Activated CD4-positive, alpha-beta T cell treated with anti-CD3 and anti-CD28 coated beads for 4 hours (primary cell): Measurements from ENCODE around the gene SLC38A4.
"Not testable (repeated sequence)": the region's sequence is repeated elsewhere in the genome, so short reads cannot be mapped to it uniquely, and the experiment has no call there.

Experiments
- DNase-seq, 2 donors: peaks; one replicate each; pipeline ENCODE4 v3.0.0-alpha.2; 2020

SLC38A4 gene, protein sequence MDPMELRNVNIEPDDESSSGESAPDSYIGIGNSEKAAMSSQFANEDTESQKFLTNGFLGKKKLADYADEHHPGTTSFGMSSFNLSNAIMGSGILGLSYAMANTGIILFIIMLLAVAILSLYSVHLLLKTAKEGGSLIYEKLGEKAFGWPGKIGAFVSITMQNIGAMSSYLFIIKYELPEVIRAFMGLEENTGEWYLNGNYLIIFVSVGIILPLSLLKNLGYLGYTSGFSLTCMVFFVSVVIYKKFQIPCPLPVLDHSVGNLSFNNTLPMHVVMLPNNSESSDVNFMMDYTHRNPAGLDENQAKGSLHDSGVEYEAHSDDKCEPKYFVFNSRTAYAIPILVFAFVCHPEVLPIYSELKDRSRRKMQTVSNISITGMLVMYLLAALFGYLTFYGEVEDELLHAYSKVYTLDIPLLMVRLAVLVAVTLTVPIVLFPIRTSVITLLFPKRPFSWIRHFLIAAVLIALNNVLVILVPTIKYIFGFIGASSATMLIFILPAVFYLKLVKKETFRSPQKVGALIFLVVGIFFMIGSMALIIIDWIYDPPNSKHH

DNA sequence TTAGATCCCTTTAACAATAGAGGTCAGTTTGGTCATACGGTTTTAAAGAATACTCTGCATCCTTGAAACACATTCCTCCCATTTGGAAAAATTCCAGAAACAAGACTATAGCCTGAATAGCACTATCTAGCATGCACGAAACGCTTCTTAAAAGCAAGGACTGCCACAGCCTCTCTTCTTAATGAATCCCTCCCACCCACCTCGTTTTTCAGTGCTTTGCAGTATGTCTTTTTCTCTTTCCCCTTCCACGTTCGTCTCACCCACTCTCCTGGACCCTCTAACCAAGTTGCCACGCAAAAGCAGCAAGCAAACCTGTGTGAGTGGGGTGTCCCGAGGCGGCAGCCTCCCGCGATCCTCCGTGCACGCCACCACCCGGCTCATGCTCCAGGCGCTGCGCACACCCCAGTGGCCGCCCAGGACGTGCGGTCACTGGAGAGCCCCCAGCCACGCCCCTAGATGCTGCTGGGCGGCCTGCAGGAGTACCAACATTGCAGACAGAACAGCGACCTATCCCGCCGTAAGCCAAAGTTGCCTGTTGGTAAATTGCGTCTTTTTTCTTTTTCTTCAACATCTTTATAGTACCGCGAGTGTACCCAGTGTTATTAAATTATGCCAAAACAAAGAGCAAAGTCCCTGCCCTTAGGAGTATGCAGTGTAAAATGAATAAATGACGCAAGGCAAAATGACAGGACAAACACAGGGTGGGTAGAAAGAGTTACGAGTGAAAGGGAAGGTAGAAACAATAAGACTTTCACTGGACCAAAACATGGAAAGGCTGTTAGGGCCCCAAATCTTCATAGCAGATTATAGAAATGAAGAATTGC is at the start of gene SLC38A4:
Gene SLC38A4, minus strand, starts transcription at position 407 of the 824 bp plus-strand sequence. CDS start 32,926 bp downstream, outside the sequence.
- DNase-seq: no peak

DNA sequence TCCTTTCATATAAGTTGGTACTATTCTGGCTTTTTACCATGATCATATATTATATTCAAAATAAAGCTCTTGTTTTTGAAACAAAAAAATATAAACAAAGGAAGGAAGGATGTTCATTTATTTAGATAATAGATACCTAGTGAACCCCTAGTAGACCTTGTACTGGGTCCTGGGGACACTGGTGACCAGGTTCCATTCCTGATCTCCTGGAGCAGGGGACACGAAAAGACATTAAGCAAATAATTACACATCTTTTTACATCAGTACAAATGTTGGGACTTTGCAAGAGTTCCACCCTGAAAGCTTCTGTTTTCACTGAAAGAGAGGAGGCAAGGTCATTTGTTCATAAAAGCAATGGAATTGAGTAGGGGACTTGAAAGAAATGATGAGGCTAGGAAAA is 49.3 kb upstream of the SLC38A4 start:
- no peak for DNase-seq

DNA sequence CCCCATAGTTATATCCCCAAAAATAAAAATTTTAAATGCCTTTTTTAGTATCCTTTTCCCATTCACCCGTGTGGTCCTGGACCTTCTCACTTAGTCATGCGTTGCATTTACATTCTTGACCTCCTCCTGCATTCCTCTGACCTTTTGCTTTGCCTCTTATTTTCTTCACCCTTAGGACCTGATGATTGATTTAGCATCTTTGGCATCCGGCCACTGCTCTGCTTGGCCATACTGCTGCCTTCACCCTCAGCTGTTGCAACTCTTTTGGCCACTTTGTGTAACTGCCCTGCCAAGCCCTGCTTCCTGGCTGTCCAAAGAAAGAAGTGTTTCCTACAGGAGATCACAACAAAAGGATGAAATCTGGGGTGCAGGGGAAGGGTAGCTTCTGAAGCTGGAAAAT is 48.8 kb upstream of the SLC38A4 start:
- DNase-seq: no peak

DNA sequence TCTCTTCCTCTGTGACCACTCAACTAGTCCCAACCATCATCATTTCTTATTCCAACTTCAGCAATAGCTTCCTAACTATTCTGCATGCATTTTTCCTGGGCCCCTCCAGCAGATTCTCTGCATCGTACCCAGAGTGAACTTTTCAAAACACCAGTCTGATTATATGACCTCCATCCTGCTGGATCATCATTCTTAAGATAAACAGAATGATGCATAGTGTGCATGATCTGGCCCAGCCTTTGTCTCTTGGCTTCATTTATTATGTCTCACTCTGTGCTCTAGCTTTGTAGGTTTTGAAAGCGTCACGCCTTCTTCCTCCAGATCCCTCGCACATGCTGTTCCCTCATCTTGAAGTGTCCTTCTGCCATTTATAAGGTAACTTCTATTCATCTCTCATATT is 46.3 kb upstream of the SLC38A4 start:
- no peak for DNase-seq

DNA sequence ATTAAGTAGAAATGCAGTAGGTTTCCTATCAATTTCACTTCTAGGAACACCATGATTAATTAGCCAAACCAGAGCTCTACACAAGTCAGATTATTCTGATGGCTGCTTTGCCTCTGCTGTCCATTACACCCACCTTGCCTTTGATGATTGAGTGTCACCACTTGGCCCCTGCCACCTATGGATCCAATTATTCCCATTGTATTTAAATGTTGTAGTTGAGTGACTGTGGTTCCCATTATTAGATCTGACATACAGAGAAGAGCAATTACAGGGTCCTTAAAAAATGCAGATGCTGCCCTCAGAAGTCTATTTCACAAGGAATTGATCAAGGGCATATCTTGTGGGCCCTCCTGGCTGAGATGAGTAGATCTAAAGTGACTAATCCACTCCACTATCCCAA is 39.5 kb upstream of the SLC38A4 start:
- DNase-seq: no peak

DNA sequence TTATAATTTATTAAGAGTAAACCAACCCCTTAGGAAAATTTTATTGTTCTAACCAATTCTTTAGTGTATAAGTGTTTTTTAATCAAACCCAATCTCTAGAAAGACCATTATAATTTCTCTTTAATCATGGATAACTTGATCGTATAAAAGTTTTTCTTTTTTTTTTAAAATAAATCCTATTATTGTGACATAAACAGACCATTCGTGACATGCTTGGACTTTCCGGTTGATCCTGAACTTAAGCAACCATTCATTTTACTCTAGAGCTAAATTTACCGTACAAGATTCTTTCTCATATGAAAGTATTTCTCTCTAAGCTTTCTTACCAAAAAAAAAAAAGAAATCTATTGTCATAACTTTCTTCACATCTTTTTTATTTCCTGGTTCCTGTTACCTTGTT is 32.6 kb upstream of the SLC38A4 start:
- no peak for DNase-seq

DNA sequence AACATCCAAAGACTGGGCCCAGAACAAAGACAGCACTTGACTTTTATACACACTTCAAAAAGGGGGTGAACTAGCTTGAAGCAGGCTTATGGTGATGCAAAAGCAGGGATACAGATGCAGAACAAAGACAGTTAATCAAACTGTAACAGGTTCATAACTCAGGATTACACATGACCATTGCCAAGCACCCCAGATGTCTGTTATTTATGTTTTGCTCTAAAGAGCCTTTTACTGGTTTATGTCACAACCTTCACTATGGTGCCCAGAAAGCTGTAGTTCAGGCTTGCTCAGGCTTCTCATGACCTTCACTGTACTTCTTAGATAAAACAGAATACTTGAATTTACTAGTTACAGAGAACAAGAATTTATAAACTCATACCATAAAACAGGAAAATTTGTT is 31.7 kb upstream of the SLC38A4 start:
- DNase-seq: no peak

DNA sequence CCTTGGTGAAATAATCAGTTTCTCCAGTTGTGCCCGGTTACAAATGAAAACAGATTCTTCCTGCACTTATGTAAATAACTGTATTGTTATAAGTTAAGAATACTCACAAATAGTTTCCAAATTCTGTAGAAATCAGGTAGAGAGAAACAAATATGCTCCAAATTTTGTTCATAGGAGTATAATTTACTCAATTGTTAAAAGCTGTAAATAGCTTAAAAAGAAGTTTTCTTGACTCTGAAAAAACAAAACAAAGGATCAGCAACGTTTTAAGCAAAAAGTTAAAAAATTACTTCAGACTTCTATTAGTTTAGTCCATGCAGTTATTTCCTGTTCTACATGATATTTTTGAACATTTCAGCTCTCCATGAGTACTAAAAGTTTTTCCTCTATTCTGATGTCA is 30.0 kb upstream of the SLC38A4 start:
- no peak for DNase-seq

DNA sequence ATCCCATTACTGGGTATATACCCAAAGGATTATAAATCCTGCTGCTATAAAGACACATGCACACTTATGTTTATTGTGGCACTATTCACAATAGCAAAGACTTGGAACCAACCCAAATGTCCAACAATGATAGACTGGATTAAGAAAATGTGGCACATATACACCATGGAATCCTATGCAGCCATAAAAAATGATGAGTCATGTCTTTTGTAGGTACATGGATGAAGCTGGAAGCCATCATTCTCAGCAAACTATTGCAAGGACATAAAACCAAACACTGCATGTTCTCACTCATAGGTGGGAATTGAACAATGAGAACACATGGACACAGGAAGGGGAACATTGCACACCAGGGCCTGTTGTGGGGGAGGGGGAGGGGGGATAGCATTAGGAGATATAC is 28.4 kb upstream of the SLC38A4 start:
- not testable (repeated sequence) for DNase-seq

DNA sequence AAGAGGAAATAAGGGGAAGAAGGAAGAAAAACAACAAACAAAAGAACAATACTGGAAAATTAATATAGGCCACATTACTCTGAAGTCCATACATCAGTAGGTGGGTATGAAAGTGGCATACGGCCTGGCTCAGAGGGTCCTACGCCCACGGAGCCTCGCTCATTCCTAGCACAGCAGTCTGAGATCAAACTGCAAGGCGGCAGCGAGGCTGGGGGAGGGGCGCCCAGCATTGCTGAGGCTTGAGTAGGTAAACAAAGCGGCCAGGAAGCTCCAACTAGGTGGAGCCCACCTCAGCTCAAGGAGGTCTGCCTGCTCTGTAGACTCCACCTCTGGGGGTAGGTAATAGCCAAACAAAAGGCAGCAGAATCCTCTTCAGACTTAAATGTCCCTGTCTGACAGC is 23.0 kb upstream of the SLC38A4 start:
- not testable (repeated sequence) for DNase-seq

DNA sequence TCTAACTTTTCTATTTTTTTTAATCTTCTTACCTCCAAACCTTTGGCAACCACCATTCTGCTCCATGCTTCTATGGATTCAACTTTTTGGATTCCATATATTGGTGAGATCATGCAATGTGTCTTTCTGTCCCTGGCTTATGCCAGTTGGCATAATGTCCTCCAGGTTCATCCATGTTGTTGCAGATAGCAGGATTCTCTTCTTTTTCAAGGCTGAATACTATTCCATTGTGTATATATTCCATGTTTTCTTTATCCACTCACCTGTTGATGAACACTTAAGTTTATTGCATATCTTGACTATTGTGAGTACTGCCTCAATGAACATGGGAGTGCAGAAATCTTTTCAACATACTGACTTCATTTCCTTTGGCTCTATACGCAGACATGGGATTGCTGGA is 21.2 kb upstream of the SLC38A4 start:
- DNase-seq: no peak

DNA sequence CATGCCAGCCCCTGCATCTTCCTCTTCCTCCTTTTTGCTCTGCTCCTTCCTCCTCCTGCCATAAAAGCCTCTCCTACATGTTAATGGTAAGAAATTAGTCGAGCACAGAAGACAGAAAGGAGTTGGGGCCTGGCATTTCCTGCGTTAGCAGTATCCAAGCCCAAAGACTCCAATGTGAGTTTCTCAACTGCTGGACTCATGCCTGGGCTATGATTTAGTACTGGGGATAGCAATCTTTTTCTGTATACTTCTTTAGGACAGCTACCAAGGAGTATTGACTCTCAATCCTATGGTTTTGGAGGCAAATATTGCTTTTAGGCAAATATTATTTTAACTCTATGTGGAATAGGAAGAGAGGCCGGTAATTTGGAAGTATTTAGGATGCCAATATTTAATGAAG is 18.0 kb upstream of the SLC38A4 start:
- no peak for DNase-seq

DNA sequence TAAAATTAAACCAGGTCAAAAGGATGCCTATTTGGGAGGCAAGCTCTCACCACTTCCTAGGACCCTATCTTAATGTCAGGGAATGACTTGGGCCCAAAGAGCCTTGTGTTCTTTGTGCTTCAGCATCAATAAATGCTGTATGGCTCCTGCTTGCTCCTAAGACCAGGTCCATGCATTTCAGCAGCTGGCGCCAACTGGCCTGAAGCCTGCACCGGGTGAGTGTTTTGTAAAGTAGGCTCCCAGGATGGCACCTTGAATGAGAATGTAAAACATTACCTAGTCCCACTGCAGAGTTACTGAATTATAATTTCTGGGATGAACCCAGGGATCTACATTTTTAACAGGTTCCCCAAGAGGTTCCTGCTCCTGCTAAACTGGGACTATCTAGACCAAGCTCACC is 16.1 kb upstream of the SLC38A4 start:
- no peak for DNase-seq

DNA sequence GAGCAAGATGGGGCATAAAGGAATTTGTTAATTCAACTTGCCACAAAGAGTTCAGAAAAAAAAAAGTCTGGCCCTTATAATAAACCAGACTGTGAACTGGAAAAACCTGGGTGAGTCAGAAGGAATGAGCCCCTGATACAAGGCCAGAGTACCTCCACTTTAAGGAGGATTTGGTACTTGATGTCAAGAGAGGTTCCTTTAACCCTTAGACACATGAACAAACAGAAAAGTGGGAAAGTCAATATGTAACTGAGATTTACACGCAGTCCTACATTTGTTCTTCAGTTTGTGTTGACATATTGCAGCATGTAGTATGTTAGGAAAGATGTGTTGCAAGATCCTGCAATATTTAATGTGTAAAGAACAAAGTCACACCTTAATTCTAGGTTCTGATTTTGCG is 14.2 kb upstream of the SLC38A4 start:
- DNase-seq: no peak

DNA sequence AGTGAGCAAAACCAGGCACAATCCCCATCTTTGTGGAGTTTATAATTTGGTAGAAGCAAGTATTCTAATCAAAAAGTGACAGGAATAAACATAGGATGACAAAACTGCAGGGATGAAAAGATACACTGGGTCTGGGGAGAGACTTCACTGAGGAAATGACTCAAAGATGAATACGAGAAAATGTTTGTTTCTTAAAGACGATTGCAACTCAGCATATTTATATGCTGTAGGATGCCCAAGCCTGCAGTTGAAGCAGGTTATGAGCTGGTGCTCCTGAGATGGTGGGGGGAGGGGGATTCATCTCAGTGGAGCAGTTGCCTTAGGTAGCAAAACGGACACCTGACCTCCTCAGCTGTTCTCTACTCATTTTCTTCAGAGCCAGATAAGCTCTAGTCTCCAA is 13.4 kb upstream of the SLC38A4 start:
- DNase-seq: no peak

DNA sequence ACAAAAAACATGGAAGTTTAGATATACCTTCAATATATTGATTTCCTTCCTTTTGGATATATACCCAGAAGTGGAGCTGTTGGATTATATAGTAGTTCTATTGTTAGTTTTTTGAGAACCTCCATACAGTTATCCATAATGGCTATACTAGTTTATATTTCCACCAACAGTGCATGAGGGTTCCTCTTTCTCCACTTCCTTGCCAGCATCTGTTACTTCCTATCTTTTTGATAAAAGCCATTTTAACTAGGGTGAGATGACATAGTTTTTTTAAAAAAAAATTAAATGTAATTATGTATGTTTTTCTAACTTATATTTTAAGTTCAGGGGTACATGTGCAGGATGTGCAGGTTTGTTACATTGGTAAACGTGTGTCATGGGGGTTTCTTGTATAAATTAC is 10.0 kb upstream of the SLC38A4 start:
- DNase-seq: no peak

DNA sequence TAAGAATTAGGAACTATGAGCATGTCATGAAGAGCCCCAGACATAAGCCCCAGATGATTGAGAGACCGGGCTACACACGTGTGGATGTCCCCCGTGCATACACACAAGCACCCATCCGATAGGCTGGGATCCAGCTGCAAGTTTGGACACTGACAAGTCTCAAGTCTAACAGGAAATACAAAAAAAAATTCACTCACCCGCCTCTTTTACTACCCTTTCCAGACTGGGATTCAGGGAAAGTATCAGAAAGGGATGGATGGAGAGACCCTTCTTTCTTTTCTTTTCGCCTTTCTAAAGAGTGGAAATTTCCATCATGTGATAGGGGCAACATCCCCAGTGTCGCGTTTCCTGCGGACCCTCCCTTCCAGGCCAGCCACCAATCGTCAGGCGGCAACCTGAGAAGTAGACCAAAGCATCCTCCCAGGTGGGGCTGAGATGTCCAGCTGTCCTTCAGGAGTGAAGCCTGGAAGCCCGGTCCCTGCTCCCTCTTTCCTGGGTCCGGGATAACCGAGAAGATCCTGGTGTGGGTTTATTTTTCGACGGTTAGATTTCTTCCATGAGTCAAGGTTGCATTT is 6.4 kb upstream of the SLC38A4 start:
- DNase-seq: no peak

DNA sequence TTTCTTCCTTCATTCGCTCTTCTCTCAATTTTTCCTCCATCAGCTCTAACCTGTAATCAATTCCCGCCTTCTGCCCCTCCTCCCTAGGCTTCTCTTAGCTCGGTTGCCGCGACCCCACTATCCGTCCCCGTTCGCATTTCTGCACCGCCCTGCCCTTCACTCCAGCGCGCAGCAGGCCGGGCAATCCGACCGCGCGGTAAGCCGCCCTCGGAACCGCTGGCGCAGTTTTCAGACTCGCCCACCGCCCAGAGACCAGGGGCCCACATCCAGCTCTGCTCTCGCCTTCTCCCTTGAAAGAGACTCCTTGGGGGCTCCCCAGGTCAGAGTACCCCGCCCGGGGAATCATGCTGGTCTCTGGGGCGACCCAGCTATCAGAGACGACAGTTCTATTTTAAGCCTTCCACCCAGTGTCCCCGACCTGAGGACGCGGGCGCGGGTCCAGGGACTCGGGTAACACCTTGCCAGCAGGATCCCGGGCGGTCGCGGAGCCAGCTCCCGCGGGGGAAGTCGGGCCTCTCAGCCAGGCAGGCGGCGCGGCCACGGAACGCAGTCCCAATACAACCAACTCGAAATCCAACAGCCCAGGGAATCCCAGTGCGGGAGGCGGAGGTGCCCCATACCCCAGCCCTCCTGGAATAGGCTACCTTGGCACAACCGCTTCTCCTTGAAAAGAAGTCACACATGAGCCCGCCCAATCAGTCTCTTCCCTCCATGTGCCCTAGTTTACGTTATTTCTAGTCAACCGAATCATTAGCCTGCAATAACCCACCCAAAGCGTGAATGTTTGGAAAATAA is 5.7 kb upstream of the SLC38A4 start:
- DNase-seq: no peak

DNA sequence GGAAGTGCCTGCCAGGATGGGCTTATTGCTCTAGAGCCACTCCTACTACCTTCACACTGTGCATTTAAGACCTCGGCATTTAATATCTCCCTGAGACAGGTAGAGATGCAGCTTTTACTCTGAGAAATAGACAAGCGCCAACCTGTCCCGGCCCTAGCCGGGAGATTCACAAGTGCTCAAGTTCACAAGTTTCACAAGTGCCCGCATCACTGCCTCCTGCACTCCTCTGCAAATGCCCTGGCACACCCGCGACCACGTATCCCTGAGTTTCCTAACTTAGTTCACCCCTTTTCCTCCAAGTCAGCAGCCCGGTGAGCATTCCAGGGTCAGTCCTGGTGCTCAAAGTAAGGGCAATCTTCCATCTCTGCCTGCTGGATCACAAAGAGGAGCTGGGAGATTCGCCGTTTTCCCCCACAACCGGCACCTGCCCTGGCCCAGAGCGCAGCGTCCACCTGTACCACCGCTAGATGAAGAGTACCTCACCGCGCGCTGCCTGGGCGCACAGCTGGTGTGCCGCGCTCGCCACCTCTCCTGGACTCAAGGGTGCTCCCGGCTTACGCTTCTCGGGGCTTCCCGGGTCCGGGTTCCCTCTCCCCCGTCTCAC is 5.0 kb upstream of the SLC38A4 start:
- no peak for DNase-seq

DNA sequence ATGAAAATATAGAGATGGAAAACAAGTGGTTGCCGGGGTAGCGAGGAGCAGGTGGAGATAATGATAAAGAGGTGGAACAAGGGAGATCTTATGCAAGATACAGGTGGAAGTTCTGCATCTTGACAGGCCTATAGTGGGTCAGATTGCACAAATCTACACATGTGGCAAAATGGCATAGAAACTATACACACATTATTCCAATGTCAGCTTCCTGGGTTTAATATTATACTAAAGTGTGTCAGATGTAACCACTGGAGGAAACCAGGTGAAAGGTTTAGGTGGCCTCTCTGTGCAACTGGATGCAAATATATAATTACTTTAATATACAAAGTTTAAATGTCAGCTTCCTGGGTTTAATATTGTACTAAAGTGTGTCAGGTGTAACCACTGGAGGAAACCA is 1.1 kb downstream of the SLC38A4 start:
- DNase-seq: no peak

DNA sequence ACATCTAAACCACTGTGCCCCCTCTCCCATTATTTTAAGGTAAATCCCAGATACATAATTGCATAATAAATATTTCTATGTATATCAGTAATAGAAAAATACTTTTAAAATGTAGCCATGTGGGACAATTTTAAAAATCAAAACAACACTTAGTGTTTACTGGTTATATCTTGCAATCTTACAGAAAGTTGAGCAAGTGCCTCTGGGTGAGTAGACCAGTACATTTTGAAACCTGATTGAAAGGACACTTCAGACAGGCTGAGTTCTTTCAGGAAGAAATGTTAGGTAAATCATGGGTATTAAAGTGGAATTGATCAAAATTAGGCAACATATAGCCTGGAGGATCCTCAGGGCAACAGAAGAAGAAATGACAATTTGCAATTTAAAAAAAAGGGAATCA is 7.2 kb downstream of the SLC38A4 start:
- no peak for DNase-seq

DNA sequence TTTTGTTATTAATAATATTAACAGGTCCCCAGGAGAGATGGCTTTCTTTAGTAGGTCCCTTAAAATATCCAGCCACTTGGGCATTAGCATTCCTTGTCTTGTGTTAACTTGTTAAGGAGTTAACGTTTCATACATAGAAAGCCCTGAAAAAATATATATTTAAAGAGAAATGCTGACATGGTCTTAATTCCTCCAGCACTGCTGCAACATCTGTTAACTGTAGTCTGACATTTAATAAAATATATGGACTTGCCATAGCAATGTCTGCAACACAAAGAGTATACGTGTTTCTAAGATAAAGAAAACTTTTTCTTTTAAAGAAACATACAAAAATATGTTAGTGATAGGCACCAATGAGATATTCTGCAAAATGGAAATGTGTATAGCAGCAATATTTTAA is 10.0 kb downstream of the SLC38A4 start:
- no peak for DNase-seq
